DMS79 (cell line): ENCODE measurements around the gene IFI6.
"Not testable (repeated sequence)": the region's sequence is repeated elsewhere in the genome, so short reads cannot be mapped to it uniquely, and the experiment has no call there.

ENCODE experiments used
- DNase-seq: peaks from one replicate; lab custom pipeline; 2025; lab: John Stamatoyannopoulos, UW

IFI6 gene

GRCh38 chr1:27671964-27672749, at the start of gene IFI6:
Gene IFI6, minus strand, starts transcription at chr1:27672192. Its CDS starts 2,878 bp downstream, at chr1:27669314.
- peak; percentile 99 for DNase-seq

- no peak for DNase-seq
These were observed 47.6 kb upstream of the IFI6 start for GRCh38 chr1:27719286-27720251.

GRCh38 chr1:27716262-27716895, 44.4 kb upstream of the IFI6 start:
- no peak for DNase-seq

GRCh38 chr1:27713869-27714513, 42.0 kb upstream of the IFI6 start:
- no peak for DNase-seq

GRCh38 chr1:27713139-27713725, 41.2 kb upstream of the IFI6 start:
- DNase-seq: no peak

GRCh38 chr1:27710574-27710973, 38.6 kb upstream of the IFI6 start:
- no peak for DNase-seq

- no peak for DNase-seq
These were observed 33.6 kb upstream of the IFI6 start for GRCh38 chr1:27705545-27705944.

GRCh38 chr1:27704958-27705357, 33.0 kb upstream of the IFI6 start:
- no peak for DNase-seq

- DNase-seq: not testable (repeated sequence)
These were observed 24.8 kb upstream of the IFI6 start for GRCh38 chr1:27696835-27697234.

- no peak for DNase-seq
These were observed 18.2 kb upstream of the IFI6 start for GRCh38 chr1:27690183-27690582.

GRCh38 chr1:27689423-27690173, 17.6 kb upstream of the IFI6 start:
- no peak for DNase-seq

GRCh38 chr1:27687906-27688305, 15.9 kb upstream of the IFI6 start:
- no peak for DNase-seq

GRCh38 chr1:27686223-27686990, 14.4 kb upstream of the IFI6 start:
- DNase-seq: no peak

GRCh38 chr1:27684176-27684575, 12.2 kb upstream of the IFI6 start:
- DNase-seq: no peak

GRCh38 chr1:27682351-27682944, 10.5 kb upstream of the IFI6 start:
- DNase-seq: no peak

- not testable (repeated sequence) for DNase-seq
These were observed 9.6 kb upstream of the IFI6 start for GRCh38 chr1:27681580-27681979.

- DNase-seq: not testable (repeated sequence)
These were observed 8.3 kb upstream of the IFI6 start for GRCh38 chr1:27680225-27680791.

- no peak for DNase-seq
These were observed 6.8 kb upstream of the IFI6 start for GRCh38 chr1:27678747-27679146.

- DNase-seq: no peak
These were observed 4.4 kb upstream of the IFI6 start for GRCh38 chr1:27676410-27676809.
